TTC549 (cell line): ENCODE measurements around the gene AATK.

Source experiments
- FAIRE-seq: peaks from 2 replicates; lab custom pipeline; 2012; peaks lifted over from hg19 to GRCh38; lab: Jason Lieb, UNC

The AATK gene

DNA sequence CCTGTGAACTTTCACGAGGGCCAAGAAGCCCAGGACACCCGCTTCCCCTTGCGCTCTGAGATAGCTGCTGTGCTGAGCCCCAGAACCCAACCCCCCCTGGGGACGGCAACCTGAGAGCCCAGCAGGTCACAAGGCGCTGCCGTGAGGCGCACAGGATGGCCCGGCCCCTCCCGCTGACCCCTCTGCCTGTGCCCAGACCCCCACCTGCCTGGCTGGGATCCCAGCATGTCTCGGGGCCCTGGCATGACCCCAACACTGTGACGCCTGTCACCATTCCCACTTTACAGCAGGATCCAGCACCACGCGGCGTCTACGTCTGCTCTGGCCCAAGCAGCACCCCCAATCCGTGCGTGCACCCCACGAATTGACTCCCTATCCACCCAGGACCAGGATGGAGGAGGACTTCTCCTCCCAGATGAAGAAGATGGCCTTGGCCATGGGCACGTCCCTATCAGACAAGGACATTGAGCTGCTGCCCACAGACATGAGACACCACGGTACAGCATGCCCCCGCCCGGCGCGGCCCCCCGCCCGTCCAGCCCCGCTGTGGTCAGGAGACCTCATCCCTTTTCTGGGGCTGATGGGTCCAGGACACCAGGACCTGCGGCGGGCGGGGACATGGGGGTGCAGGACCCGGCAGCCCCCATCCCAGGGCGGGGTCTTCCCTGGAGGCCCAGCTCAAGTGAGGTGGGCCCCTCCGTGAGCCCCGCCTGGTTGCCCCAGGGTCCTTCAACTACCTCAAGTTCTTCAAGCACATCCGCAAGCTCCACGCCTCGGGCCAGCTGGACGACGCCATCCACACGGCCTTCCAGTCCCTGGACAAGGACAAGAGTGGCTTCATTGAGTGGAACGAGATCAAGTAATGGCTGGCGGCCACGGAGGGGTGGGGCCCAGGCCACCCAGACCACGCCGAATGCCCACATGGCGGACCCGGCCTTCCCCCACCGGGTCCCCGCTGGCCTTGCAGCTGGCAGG, 15.1 kb upstream of the AATK start:
- no peak for FAIRE-seq

- FAIRE-seq, result no peak
Observed at GRCh38 chr17:81179861-81180260, 13.8 kb upstream of the AATK start.

DNA sequence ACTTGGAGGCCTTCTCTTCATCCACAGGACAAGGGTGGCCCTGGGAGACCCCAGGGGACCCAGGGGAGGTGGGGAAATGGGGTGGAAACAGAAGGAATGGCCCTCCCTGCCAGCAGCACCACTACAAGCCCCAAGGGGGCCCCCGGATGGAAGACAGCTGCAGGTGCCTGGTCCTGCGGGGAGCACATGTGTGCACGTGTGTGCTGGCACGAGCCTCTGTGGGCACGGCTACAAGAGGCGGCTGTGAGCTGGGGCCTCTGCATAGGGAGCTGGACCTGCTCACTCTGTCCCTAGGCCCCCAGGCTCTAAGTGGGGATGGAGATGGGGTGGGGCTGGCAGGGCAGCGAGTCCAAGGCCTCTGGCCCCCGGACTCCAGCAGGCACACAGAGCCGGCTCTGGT, 13.2 kb upstream of the AATK start:
- FAIRE-seq, result no peak

- FAIRE-seq, result no peak
Observed at GRCh38 chr17:81178136-81179091, 12.4 kb upstream of the AATK start.

GRCh38 chr17:81176666-81177065, 10.6 kb upstream of the AATK start:
- FAIRE-seq, result no peak

DNA sequence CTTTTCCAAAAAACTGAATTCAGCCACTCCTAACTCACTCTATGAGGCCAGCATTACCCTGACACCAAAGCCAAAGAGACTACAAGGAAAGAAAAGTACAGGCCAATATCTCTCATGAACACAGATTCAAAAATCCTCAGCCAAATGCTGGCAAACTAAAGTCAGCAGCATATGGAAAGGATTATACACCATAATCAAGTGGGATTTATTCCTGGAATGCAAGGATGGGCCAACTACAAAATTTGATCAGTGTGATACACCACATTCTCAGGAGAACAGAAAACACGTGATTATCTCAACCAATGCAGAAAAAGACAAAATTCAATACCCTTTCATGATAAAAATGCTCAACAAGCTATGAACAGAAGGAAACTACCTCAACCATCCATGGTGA, 7.7 kb upstream of the AATK start:
- FAIRE-seq, result no peak

- FAIRE-seq, result no peak
Observed at GRCh38 chr17:81173052-81173761, 7.2 kb upstream of the AATK start.

DNA sequence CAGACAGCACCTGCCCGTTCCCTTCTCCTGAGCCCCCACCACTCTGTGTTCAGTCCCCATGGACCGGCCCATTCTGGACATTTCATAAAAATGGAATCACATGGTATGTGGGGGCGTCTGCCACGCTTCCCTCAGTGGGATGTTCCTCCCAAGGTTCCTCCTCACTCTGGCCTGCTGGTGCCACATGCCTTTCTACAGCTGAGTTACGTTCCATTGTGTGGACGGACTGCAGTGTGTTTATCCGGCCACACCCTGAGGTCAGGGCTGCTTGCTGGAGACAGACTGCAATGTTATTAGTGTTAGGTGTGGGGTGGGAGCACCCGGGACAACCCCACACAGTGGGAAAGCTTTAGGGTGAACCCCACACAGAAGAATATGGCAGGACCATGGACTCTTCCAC, 5.9 kb upstream of the AATK start:
- no peak for FAIRE-seq

- no peak for FAIRE-seq
Observed at GRCh38 chr17:81170727-81171494, 4.9 kb upstream of the AATK start.

GRCh38 chr17:81169870-81170309, 3.9 kb upstream of the AATK start:
- FAIRE-seq, result no peak

DNA sequence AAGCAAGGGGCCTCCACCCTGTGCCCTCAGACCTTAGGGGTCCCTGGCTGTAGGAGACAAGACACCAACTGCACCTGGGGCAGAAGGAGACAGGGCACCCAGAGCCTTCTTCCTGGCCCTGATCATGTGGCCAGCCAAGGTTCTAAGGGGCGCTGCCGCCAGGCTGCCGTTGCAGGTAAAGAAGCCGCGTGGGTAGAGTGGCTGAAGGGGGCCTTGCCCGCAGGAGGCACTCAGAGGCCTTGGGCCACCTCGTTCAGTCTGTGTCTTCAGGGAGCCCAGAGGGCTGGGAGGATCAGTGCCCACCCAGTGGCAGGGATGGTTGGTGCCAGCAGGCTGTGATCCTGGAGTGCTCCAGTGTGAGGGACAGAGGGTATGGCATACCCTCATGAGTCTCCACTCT, 1.6 kb upstream of the AATK start:
- no peak for FAIRE-seq

GRCh38 chr17:81167194-81167524, 1.1 kb upstream of the AATK start:
- FAIRE-seq, result no peak

DNA sequence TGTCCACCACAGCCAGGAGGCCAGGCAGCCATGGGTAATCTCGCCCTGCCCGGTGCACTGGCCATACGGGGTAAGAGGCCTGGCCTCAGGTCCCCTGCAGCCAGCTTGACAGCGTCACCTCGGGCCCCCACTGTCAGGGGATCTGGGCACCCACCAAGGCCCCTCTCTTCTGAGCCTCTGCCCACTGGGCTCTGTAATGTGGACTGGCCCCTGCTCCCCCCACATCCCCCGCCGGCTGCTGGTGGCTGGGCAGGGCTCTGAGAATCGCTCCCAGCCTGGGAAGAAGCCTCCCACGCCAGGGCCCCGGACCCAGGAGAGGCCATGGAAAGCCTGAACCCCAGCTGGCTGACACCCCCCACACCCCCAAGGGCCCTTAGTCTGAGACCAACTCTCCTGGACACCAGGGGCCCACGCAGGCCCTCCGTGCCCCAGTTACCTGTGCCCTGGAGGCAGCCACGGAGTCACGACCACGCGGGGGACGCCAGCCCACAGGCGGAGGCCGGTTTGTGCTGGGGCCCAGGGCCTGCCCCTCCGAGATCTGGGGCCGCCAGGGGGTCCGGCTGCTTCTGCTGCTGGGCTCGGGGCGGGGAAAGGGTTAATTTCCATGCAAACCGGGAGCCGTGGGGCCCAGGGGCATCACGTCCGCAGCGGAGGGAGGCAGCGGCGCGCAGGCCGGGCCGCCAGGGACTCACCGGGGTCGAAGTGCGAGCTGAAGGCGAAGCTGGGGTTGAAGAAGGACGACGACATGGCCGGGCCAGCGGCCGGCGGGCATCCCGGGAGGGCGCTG, 582 bp downstream of the AATK start, which contains the start of gene PVALEF:
TSS of gene PVALEF (plus strand) at position 262 of the 787 bp plus-strand sequence. CDS start 15,720 bp downstream, outside the sequence.
- FAIRE-seq, result no peak

DNA sequence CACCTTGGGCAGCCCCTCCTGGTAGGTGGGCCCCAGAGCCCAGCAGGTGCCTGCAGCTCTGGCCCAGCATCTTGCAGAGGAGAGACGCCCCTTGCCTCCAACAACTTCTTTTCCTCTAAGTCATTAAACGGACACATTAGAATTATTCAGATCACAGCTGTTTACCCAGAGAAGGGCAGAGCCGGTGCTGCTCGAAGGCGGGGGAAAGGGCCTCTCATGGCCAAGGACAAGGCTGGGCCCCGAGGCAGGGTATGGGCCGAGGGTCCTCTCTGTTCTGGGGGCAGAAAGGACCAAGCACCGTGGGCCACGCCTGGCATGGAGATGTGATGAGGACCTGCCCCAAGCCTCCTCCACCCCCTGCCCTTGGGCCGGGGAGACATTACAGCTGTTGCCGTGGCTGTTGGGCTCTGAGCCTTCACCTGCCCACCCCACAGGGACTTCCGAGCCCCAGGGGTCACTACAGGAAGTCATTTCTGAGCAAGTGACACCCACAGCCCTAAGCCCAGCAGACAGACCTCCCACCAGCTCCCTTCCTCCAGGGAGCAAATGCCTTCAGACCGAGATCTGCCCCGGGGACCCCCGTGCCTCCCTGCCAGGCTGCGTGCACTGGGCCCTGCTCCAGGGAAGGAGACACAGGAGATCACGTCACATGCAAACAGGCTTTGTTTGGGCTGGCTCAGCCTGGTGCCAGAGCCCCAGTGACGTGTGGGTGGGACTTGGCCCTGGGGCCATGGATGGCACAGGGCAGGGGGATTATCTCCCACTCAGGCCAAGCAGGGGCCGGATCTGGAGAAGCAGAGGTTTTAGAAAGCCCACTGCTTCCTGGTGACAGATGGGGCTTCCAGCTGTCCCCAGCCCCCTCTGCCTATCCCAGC, 1.4 kb downstream of the AATK start:
- FAIRE-seq, result no peak

DNA sequence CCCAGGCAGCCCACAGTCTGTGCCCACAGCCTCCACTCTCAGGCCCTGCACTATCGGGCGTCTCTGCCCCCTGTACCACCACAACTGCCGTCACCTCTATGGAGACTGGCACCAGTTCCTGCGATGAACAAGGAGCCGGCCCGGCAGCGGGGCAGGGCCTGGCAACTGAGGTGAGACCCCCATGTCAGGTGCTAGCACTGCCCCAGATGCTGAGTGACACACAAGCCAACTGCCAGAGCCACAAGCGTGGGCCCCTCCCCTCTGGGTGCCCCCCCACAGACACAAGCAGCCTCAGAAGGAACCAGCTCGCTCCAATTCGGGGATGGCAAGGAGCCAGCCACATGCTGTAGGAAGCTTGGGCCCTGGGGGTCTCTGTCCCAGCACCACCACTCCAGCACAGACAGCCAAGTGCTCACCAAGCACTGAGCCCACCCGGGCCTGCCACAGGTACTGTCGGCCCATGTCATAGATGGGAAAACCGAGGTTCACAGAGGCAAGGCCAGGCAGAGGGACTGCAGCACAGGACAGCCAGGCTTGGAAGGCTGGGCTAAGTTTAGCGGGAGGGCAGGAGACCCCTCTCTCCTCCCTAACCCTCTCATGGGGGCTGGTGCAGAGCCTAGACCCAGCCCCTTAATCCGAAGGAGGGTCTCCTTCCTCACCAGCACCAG, 2.2 kb downstream of the AATK start:
- FAIRE-seq, result no peak

DNA sequence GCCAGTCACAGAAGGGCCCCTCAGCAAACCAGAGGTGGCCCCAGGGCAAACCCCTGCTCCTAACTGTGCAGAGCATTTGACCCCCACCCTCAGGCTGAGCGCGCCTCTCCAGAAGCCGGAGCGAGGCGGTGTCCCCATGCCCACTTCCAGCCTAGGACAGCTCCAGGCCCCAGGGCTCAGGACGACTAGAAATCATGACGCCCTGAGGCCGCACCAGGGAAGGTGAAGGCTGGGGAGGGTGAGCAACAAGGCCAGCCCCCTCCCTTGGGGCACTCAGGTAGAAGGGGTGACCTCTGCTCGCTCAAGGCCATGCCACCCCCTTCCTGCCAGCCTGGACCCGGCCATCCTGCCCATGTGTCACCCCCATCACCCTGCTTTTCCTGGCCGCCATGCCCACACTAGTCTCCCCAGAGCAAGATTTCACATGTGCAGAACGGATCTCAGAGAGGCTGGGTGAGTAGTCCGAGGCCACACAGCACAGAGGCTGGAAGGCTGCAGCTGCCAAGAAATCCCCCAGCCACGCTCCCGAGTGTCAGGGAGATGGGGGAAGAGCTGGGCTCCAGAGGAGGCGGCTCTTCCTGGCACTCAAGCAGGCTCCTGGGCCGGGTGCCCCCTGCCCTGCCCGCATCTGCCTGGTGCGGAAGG, 2.8 kb downstream of the AATK start:
- FAIRE-seq, result no peak

- no peak for FAIRE-seq
Observed at GRCh38 chr17:81162491-81162890, 3.5 kb downstream of the AATK start.

DNA sequence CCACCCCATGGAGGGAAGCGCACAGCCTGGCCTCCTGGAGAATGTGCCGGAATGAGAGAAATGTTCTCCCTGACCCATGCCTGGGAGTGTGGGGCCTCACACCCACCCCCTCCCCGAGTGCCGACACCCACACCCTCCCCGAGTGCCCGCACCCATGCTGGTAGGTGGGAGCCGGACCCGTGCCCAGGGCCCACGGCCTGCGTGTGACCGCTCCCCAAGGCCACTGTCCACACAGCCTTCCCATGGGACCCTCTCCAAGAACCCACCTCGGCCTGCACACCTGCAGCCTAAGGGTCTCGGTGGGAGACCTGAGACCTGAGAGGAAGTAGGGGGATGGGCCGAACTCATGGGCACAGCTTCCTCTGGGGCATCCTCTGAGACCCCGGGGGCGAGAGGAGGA, 4.0 kb downstream of the AATK start:
- FAIRE-seq, result no peak

- FAIRE-seq, result no peak
Observed at GRCh38 chr17:81161536-81161935, 4.5 kb downstream of the AATK start.
